Esophagus muscularis mucosa (tissue), 3 donors: ENCODE data around the gene C13orf42.

ENCODE experiments used
- POLR2AphosphoS5 ChIP-seq, 2 donors: sonication (generic); formaldehyde crosslinking; IDR thresholded peaks; one replicate each; pipeline ENCODE4 v1.6.1; 2017; ENCODE audit warnings: antibody characterized with exemption in 2 of 2
- TF ChIP-seq, protein P1 (sequence below), 3 experiments: fragments of 200-600 bp in 2 of 3; fragments of 450-650 bp in 1 of 3; sonication (generic) in 2 of 3; IDR thresholded peaks; one replicate each; pipeline ENCODE4 v1.5.1; 2017 to 2019; ENCODE audit warnings: antibody characterized with exemption in 3 of 3, mild to moderate bottlenecking in 2 of 3, moderate library complexity in 1 of 3

- TF ChIP-seq, protein P1, sequence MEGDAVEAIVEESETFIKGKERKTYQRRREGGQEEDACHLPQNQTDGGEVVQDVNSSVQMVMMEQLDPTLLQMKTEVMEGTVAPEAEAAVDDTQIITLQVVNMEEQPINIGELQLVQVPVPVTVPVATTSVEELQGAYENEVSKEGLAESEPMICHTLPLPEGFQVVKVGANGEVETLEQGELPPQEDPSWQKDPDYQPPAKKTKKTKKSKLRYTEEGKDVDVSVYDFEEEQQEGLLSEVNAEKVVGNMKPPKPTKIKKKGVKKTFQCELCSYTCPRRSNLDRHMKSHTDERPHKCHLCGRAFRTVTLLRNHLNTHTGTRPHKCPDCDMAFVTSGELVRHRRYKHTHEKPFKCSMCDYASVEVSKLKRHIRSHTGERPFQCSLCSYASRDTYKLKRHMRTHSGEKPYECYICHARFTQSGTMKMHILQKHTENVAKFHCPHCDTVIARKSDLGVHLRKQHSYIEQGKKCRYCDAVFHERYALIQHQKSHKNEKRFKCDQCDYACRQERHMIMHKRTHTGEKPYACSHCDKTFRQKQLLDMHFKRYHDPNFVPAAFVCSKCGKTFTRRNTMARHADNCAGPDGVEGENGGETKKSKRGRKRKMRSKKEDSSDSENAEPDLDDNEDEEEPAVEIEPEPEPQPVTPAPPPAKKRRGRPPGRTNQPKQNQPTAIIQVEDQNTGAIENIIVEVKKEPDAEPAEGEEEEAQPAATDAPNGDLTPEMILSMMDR (IDR thresholded peaks at IDR 0.05): no peak
- no peak for TF ChIP-seq POLR2AphosphoS5 (IDR thresholded peaks at IDR 0.05)
These were observed 27.4 kb downstream of the C13orf42 start for GRCh38 chr13:51083706-51084105.
